HCT116 (cell line): ENCODE data around the gene PHKB.

ENCODE experiments used
- CEBPB ChIP-seq: IDR thresholded peaks from 2 replicates; pipeline ENCODE4 v1.6.1; 2012; ENCODE audit warnings: low read depth
- JUND ChIP-seq: IDR thresholded peaks from 2 replicates; pipeline ENCODE4 v1.6.1; 2012
- POLR2A ChIP-seq: IDR thresholded peaks from 2 replicates; pipeline ENCODE4 v1.7.0; 2011; ENCODE audit warnings: borderline replicate concordance; ENCODE audit not compliant: insufficient read depth, insufficient read length; ENCODE audit errors: extremely low read depth
- POLR2AphosphoS5 ChIP-seq: IDR thresholded peaks from 2 replicates; pipeline ENCODE4 v1.6.1; 2011; ENCODE audit warnings: mild to moderate bottlenecking, low read depth, low read length, moderate library complexity
- SIN3A ChIP-seq: IDR thresholded peaks from 2 replicates; pipeline ENCODE4 v1.6.1; 2012; ENCODE audit warnings: low read depth
- SRF ChIP-seq: IDR thresholded peaks from 2 replicates; pipeline ENCODE4 v1.6.1; 2012; ENCODE audit warnings: low read depth
- YY1 ChIP-seq: IDR thresholded peaks from 2 replicates; pipeline ENCODE4 v1.6.1; 2011; ENCODE audit warnings: low read length, low read depth, moderate library complexity, mild to moderate bottlenecking; ENCODE audit not compliant: insufficient replicate concordance; ENCODE audit errors: extremely low read depth
- ZBTB33 ChIP-seq: IDR thresholded peaks from 2 replicates; pipeline ENCODE4 v1.6.1; 2011; ENCODE audit warnings: mild to moderate bottlenecking, low read length, moderate library complexity; ENCODE audit not compliant: insufficient replicate concordance; ENCODE audit errors: extremely low read depth
- TF ChIP-seq, protein P1 (sequence below), 3 experiments: fragments of 200-600 bp in 1 of 3; sonication (generic) in 1 of 3; IDR thresholded peaks in 2 of 3; conservative IDR thresholded peaks in 1 of 3; 2 replicates each; pipeline ENCODE4 v1.5.1; 2012 to 2017; ENCODE audit warnings: low read depth in 2 of 3, low read length in 2 of 3, antibody characterized with exemption in 1 of 3, borderline replicate concordance in 1 of 3, control low read depth in 1 of 3, mild to moderate bottlenecking in 1 of 3, mixed read lengths in 1 of 3, mixed run types in 1 of 3, moderate library complexity in 1 of 3; ENCODE audit not compliant: insufficient read depth in 1 of 3
- TF ChIP-seq, protein P2 (sequence below): IDR thresholded peaks from 2 replicates; pipeline ENCODE4 v1.6.1; 2012
- TF ChIP-seq, protein P3 (sequence below): IDR thresholded peaks from 2 replicates; pipeline ENCODE4 v1.6.1; 2012; ENCODE audit warnings: low read depth

- TF ChIP-seq ZBTB33: no peak
- TF ChIP-seq, protein P1, sequence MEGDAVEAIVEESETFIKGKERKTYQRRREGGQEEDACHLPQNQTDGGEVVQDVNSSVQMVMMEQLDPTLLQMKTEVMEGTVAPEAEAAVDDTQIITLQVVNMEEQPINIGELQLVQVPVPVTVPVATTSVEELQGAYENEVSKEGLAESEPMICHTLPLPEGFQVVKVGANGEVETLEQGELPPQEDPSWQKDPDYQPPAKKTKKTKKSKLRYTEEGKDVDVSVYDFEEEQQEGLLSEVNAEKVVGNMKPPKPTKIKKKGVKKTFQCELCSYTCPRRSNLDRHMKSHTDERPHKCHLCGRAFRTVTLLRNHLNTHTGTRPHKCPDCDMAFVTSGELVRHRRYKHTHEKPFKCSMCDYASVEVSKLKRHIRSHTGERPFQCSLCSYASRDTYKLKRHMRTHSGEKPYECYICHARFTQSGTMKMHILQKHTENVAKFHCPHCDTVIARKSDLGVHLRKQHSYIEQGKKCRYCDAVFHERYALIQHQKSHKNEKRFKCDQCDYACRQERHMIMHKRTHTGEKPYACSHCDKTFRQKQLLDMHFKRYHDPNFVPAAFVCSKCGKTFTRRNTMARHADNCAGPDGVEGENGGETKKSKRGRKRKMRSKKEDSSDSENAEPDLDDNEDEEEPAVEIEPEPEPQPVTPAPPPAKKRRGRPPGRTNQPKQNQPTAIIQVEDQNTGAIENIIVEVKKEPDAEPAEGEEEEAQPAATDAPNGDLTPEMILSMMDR (IDR thresholded peaks at IDR 0.05 in 2 of 3, conservative IDR thresholded peaks at IDR 0.05 in 1 of 3; ENCODE audit: borderline replicate concordance in 1 of 3, insufficient read depth in 1 of 3, low read depth in 2 of 3, low read length in 2 of 3): no peak
- no peak for TF ChIP-seq POLR2A
- TF ChIP-seq, protein P2, sequence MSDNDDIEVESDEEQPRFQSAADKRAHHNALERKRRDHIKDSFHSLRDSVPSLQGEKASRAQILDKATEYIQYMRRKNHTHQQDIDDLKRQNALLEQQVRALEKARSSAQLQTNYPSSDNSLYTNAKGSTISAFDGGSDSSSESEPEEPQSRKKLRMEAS: no peak
- TF ChIP-seq POLR2AphosphoS5: no peak
- no peak for TF ChIP-seq JUND
- TF ChIP-seq CEBPB: no peak
- TF ChIP-seq YY1: no peak
- TF ChIP-seq SIN3A: no peak
- TF ChIP-seq, protein P3, sequence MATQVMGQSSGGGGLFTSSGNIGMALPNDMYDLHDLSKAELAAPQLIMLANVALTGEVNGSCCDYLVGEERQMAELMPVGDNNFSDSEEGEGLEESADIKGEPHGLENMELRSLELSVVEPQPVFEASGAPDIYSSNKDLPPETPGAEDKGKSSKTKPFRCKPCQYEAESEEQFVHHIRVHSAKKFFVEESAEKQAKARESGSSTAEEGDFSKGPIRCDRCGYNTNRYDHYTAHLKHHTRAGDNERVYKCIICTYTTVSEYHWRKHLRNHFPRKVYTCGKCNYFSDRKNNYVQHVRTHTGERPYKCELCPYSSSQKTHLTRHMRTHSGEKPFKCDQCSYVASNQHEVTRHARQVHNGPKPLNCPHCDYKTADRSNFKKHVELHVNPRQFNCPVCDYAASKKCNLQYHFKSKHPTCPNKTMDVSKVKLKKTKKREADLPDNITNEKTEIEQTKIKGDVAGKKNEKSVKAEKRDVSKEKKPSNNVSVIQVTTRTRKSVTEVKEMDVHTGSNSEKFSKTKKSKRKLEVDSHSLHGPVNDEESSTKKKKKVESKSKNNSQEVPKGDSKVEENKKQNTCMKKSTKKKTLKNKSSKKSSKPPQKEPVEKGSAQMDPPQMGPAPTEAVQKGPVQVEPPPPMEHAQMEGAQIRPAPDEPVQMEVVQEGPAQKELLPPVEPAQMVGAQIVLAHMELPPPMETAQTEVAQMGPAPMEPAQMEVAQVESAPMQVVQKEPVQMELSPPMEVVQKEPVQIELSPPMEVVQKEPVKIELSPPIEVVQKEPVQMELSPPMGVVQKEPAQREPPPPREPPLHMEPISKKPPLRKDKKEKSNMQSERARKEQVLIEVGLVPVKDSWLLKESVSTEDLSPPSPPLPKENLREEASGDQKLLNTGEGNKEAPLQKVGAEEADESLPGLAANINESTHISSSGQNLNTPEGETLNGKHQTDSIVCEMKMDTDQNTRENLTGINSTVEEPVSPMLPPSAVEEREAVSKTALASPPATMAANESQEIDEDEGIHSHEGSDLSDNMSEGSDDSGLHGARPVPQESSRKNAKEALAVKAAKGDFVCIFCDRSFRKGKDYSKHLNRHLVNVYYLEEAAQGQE: no peak
- TF ChIP-seq SRF: no peak
Observed at GRCh38 chr16:47424846-47425245, 36.3 kb upstream of the PHKB start.
